Mucosa of gallbladder (tissue), 1 donor: ENCODE results near the gene ELK3. TPM values are rescaled to one million over a fixed set of nuclear protein-coding genes. Genes with fewer than 3 reads are reported as not detected.

ENCODE experiments used
- DNase-seq: peaks from one replicate; pipeline ENCODE4 v3.0.0-alpha.2; 2020; ENCODE audit warnings: low spot score
- total RNA-seq: library from RNA; stranded (reverse); gene quantifications from one replicate; pipeline ENCODE4 v1.2.1, GENCODE V29; 2021
- donor health status: DM: no; HTN: no; CAD: no.

ELK3 gene
- total RNA-seq, 1 donor from 2014 or later = 18.6 TPM

DNA sequence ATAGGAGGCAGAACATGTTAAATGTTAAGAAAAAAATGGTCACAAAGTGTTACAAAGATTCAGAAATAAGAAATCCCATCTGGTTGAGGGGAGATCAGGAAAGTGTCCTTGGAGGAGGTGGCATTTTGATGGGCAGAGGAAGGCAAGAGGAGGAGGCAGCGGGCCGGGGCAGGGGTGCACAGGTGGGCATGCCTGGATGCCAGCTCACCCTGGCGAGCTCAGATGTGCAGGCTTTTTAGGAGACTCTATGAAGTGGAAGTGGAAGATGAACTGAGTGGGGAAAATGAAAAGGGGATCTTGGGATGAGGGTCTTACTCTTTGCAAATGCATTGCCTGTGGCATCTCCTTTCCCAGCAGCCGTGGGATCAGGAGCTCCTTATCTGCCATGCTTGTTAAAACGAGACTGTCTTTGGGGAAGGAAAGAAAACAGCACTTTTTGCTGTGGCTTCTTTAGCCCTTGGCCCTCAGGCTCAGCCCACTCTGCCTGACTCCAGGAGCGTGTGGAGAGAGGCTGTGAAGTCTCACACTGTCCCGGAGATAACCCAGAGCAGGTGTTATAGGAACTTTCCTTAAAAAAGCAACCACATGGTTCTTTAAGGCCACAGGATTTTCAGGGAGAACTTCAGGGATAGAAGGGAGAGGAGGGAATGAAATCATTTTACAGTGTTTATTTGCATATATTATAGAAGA, 62.6 kb downstream of the ELK3 start:
- DNase-seq = no peak

GRCh38 chr12:96257550-96258103, 63.5 kb downstream of the ELK3 start:
- DNase-seq = no peak

DNA sequence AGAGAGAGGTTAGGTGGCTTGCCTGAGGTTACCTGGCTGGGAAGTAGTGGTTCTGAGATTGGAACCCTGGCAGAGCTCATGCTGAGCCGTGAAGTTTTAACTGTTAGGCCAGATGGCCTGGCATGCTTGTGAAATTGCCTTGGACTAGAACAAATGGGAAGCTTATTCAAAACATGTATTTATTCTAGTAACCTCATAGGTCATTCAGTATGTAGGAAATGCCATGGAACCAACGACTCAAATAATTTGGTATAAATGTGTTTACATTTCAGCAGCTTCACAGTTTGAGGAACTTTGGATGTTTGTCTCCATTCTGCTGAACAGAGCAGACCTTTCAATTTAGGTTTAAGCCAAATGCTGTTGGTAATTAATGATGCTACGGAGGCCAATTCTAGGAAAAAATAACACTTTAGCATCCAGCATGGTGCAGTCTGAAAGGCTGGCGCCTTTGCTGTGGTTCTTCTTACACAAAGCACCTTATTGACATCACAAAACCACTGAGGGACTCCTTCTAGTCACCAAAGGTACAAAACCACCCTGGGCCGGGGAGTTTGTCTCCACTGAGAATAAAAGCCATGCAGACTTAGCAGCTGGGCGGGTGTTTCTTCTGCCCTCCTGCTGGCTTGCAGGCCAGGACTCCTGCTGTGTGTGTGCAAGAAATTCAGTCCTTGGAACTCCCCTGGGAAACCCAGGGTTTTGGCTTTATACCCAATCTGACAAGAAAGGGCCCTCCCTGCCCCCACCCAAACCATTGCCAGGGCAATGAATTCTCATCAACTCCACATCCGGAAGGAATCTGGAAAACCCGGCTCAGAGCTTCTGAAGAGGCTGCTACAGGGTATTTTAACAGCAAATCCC, 64.2 kb downstream of the ELK3 start:
- no peak for DNase-seq

DNA sequence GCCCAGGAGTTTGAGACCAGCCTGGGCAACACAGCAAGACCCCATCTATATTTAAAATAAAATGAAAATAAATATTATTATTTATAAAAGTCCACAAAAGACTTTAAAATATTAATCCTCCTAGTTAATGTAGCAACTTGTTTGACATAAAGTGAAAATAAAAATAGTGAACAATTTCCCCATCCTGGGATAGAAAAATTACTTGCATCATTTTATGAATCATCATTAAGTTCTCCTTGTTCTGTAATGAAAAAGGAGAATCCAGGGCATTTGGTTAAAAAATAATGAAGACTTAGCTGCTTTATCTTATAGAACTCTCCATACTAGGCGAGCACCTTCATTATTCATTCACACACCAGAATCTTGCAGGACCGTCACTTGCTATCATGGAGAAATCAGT, 66.1 kb downstream of the ELK3 start:
- DNase-seq = no peak

DNA sequence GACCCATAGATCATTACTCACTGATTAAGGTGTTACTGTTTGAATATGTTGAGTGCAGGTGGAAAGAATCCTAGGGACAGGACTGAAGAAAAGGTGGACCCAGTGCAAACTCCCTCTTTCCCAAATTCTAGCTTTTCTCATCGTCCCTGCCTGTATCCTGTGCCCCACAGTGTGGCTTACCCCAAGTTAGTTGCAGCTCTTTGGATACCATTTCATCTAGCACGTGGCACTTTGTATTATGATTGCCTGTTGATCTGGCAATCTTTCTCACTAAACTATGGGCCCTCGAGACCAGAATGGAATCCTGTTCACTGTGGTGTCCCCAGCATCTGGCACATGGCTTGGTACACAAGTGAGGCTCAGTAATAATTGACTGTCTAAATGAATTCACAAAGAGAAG, 66.5 kb downstream of the ELK3 start:
- no peak for DNase-seq

GRCh38 chr12:96261557-96261956, 67.4 kb downstream of the ELK3 start:
- DNase-seq = no peak

DNA sequence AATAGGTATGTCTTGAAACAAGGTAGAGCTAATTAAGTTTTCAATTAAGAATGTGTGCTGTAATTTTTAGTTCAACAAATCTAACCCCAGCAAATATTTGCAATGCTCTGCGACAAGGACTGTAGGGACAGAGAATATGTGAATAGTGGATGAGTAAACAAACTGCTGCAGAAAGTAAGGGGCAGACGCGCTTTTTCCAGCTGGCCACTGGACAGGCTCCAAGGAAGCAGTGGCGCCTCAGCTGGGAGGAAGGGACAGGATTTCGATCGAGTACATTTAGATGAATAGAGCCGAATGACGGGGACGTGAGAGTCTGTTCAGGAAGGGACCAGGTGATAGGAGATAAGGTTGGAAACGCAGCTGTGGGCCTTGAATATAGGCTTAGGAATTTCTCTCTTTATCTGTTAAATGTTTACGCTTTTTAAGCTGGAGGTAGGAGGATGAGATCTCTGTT, 69.3 kb downstream of the ELK3 start:
- no peak for DNase-seq

- DNase-seq = no peak
Measured at GRCh38 chr12:96265400-96265799, 71.2 kb downstream of the ELK3 start.

- no peak for DNase-seq
Measured at GRCh38 chr12:96265836-96266235, 71.7 kb downstream of the ELK3 start.

GRCh38 chr12:96266238-96266637, 72.1 kb downstream of the ELK3 start:
- no peak for DNase-seq

DNA sequence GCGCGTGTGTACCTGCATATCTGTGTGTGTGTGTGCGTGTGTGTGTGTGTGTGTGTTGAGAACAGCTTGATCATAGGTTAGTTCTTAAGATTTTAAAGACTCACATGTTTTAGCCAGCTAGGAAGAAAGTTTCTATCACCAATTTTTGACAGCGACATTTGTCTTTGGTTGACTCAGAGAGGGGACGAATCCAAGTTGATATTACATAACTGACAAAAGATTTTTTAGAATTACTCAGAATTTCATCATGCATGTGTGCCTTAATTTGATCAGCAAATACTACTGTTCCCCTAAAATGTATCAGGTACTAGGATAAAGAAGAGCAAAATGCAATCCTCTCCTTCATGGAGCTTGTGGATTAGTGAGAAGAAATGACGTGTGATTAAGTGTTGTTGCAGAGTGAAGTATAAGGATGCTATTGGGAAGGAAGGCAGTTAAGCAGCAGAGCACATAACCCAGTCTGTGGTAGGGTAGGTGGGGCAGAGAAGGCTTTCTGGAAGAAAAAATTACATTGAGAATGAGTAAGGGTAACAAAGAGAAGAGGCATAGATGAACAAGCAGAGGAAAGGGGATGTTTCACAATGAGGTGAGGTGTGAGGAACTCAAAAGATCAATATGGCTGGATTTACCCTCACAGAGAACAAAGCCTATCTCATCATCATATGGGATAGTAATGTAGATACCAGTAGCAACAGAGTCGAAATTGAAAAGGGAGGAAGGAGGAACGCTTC, 77.5 kb downstream of the ELK3 start:
- no peak for DNase-seq

GRCh38 chr12:96274331-96274730, 80.2 kb downstream of the ELK3 start:
- DNase-seq = no peak

- no peak for DNase-seq
Measured at GRCh38 chr12:96285158-96285557, 91.0 kb downstream of the ELK3 start.

GRCh38 chr12:96289067-96289466, 94.9 kb downstream of the ELK3 start:
- DNase-seq = no peak

DNA sequence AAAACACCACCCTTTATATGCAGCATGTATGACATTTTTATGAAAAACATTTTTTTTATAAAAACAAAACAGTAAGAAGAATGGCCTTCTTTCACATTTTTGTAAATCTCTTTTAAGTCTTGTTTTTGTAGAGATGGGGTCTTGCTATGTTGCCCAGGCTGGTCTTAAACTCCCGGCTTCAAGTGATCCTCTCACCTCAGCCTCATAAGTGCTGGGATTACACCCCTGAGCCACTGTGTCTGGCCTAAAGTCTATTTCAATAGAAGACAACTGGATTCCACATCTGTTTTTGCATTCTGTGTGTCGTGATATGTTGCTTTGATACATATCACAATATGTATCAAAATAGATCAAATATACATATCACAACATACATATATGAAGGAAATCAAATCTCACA, 98.9 kb downstream of the ELK3 start:
- DNase-seq = no peak

GRCh38 chr12:96294831-96295230, 100.7 kb downstream of the ELK3 start:
- DNase-seq = no peak

DNA sequence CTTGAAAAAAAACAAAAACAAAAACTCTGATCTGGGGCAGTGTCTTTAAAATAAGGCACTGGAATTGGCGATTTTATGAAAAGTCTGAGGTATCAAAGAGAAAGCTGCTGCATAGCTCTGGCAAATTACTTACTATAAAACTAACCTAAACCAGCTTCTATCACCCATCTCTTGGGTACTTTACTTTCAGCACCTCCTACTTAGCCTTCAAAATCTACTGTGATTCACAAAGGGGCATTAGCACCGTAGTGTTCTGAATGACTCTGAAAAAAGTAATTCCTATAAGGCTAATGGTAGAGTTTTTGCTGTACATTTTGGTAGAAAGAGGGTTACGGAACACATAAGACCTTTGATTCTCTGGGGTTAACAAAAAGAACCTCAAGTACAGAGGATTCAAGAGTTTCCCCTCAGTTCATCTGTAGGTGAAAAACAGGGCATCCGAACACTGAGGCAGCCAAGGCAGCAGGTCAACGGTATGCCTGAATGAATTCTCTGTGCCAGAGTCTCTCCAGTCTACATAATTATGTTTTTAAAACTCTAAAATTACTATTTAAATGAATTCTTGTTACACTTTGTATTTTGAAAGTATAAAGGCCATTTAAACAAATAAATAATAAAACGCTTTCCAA, 101.5 kb downstream of the ELK3 start:
- no peak for DNase-seq

GRCh38 chr12:96297504-96297903, 103.3 kb downstream of the ELK3 start:
- DNase-seq = no peak

DNA sequence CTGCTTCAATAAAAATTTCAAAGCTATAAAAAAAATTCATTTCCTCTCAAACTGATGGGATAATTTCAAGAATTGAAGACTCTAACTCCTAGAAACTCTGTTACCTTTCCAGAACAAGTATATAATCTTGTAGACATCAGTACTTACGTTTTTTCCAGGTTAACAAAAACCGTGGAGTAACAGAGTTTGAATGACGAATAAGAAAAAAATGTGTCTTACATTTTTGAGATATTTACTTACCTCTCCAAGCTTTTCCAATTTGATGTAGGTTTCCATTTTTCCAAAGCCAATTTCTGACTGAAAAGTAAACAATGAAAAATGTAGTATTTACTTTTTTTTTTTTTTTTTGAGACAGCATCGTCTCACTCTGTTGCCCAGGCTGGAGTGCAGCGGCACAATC, 105.9 kb downstream of the ELK3 start:
- no peak for DNase-seq

GRCh38 chr12:96301732-96302131, 107.6 kb downstream of the ELK3 start:
- no peak for DNase-seq

- no peak for DNase-seq
Measured at GRCh38 chr12:96302687-96303310, 108.6 kb downstream of the ELK3 start.
